GM06990 (cell line): ENCODE results near the gene TBC1D21.

Source experiments
- DNase-seq: peaks from one replicate; pipeline ENCODE4 v3.0.0-alpha.2; 2011; ENCODE audit not compliant: insufficient read length; ENCODE audit errors: extremely low read depth
- H3K27me3 ChIP-seq: replicated peaks from 2 replicates; pipeline ENCODE4 v1.6.0; 2011; ENCODE audit warnings: low read length; ENCODE audit not compliant: control insufficient read depth, insufficient read depth
- H3K36me3 ChIP-seq: 2 replicates; pipeline ENCODE4 v1.5.1; 2011; ENCODE audit warnings: low read length; ENCODE audit not compliant: control insufficient read depth, insufficient read depth
- H3K4me3 ChIP-seq: replicated peaks from 2 replicates; pipeline ENCODE4 v1.5.1; 2011; ENCODE audit warnings: low read depth, mild to moderate bottlenecking, control low read depth, low read length
- TF ChIP-seq, protein P1 (sequence below): IDR thresholded peaks from 2 replicates; pipeline ENCODE4 v1.5.1; 2011; ENCODE audit warnings: low read length, control low read depth, mild to moderate bottlenecking, inconsistent platforms; ENCODE audit not compliant: insufficient read depth, poor library complexity, severe bottlenecking

Gene TBC1D21, protein sequence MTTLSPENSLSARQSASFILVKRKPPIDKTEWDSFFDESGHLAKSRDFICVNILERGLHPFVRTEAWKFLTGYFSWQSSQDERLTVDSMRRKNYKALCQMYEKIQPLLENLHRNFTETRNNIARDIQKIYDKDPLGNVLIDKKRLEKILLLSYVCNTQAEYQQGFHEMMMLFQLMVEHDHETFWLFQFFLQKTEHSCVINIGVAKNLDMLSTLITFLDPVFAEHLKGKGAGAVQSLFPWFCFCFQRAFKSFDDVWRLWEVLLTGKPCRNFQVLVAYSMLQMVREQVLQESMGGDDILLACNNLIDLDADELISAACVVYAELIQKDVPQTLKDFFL

DNA sequence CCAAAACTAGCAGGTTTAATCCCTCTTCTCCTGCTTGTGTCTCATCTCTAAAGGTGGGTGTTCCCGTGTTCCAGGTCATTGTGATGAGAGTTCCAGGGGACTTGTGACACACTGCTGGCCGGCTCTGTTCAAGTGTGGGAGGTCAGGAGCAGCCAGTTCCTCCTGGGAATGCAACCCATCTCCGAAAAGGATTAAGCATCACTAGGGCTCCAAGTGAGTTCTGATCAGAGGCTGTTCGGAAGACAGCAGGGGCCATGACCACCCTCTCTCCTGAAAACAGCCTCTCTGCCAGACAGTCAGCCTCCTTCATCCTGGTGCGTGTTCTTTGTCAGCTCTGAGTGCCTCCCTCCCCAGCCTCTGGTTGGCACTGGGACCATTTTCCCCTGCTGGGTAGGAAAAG is at the start of gene TBC1D21:
Gene TBC1D21 (plus strand): TSS at position 109 of the 400 bp plus-strand sequence. CDS start 146 bp downstream, at position 255.
- H3K27me3 ChIP-seq: no peaks in the 10 kb centered on the region; the same call in none of the 2 replicates
- TF ChIP-seq, protein P1, sequence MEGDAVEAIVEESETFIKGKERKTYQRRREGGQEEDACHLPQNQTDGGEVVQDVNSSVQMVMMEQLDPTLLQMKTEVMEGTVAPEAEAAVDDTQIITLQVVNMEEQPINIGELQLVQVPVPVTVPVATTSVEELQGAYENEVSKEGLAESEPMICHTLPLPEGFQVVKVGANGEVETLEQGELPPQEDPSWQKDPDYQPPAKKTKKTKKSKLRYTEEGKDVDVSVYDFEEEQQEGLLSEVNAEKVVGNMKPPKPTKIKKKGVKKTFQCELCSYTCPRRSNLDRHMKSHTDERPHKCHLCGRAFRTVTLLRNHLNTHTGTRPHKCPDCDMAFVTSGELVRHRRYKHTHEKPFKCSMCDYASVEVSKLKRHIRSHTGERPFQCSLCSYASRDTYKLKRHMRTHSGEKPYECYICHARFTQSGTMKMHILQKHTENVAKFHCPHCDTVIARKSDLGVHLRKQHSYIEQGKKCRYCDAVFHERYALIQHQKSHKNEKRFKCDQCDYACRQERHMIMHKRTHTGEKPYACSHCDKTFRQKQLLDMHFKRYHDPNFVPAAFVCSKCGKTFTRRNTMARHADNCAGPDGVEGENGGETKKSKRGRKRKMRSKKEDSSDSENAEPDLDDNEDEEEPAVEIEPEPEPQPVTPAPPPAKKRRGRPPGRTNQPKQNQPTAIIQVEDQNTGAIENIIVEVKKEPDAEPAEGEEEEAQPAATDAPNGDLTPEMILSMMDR: no peak
- no peak within 1 kb of the TSS for H3K4me3 ChIP-seq
- H3K36me3 ChIP-seq: no peaks in the 10 kb centered on the region
- no peak for DNase-seq

DNA sequence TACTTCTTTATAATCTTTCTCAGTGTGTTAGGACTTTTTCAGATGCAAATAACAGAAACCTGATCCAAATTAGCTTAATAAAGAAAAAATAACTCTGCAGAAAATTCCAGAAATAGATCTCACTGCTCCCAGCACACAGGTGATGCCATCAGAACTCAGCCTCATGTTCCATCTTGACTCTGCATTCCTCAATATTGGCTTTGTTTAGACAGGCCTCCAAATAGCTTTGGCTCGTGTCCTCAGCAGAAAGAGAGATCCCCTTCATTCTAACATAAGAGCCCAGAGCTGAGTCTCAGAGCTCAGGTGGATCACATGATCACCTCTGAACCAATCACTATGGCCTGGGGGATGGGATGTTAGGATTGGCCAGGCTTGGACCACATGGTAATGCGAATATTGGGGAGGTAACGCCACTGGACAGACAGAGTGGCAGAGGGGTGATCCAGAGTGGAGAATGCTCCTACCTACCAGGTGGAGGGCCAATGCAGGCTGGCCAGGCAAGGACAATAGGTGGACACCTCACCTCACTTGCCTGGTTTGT is 46.6 kb upstream of the TBC1D21 start:
- H3K4me3 ChIP-seq: no peak overlapping the region
- peaks cover 1% of the 10 kb centered on the region; the same call in 1 of the 2 replicates for H3K27me3 ChIP-seq
- TF ChIP-seq, protein P1: no peak
- DNase-seq: no peak
- H3K36me3 ChIP-seq: no peaks in the 10 kb centered on the region

DNA sequence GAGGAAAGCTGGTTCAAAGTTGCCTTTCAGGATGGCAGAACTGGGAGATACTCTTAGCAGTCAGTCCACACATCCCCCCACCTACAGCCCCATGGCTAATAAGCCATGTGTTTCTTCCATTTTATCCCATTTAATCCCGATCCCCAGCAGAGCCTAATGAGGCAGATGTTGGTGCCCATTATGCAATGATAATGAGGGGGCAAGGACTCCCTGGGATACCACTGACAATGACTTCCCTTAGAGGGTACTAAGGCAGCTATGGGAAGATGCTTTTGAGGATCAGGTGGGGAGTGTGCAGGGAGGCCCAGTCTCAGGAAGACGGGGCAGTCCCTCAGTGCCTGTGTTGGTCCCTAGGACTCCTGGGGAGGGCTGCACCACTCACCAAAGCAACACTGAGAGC is 43.8 kb upstream of the TBC1D21 start:
- TF ChIP-seq, protein P1: no peak
- Histone ChIP-seq H3K36me3 (no peaks in the 10 kb centered on the region), H3K27me3 (peaks cover 1% of the 10 kb centered on the region; the same call in 1 of the 2 replicates), H3K4me3 (no peak overlapping the region)
- DNase-seq: no peak

DNA sequence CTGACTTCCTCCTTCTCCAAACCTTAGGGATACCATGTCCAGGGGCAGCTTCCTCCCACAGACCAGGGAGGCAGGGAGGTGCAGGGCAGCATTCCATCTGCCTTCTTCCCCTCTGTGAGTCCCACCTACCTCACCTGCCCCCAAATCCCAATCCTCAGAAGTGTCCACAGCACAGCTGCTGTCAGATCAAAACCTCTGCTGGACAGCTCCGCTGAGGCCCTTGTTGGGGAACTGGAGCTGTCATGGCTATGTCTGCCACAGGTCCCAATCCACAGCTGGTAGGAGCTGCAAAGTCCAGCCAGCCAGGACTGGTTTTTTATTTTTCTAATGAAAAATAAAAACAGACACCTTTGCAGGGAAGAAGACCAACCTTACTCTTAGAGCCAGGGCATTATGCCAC is 40.7 kb upstream of the TBC1D21 start:
- no peak for DNase-seq
- Histone ChIP-seq H3K27me3 (peaks cover 3% of the 10 kb centered on the region), H3K36me3 (no peaks in the 10 kb centered on the region), H3K4me3 (no peak overlapping the region)
- TF ChIP-seq, protein P1: no peak

DNA sequence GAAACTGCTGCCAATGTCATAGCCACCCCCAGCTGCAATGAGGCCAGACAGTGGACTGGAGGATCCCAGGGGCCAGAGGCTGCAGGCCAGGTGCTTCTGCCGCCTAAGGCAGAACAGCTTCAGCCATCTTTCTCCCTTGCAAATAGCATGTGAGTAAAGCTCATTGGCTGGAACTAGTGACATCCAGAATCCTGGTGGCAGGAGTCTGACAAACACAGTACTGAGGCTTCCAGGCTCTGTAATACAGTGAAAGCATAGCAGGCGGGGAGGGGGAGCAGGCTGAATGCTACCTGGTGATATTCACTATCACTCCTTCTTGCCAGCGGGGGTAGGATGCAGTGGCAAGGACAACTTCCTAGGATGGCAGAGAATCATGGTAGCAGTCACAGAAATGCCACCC is 36.5 kb upstream of the TBC1D21 start:
- no peak for DNase-seq
- H3K4me3 ChIP-seq: no peak overlapping the region
- TF ChIP-seq, protein P1: no peak
- peaks cover 2% of the 10 kb centered on the region for H3K27me3 ChIP-seq
- no peaks in the 10 kb centered on the region for H3K36me3 ChIP-seq
